ENCODE results near the gene PPIG.
"Not testable (repeated sequence)": the region's sequence is repeated elsewhere in the genome, so short reads cannot be mapped to it uniquely, and the experiment has no call there.

Gene PPIG

GRCh38 chr2:169598982-169599381 lies 14.8 kb downstream of the PPIG start:
- H3K9ac ChIP-seq (ENCODE audit: low read length) = no peak overlapping the region
- H3K4me3 ChIP-seq (ENCODE audit: low read length) = no peak overlapping the region
- H3K4me1 ChIP-seq (ENCODE audit: control insufficient read depth, insufficient read depth, low read length) = peaks cover 4% of the 10 kb centered on the region
- no peaks in the 10 kb centered on the region for H3K9me3 ChIP-seq (ENCODE audit: control insufficient read depth, low read length)
- H3K36me3 ChIP-seq (ENCODE audit: control insufficient read depth, insufficient read depth, low read length) = no peaks in the 10 kb centered on the region
- H3K27me3 ChIP-seq (ENCODE audit: control insufficient read depth, insufficient read depth, low read length) = no peaks in the 10 kb centered on the region

GRCh38 chr2:169599568-169599967 lies 15.4 kb downstream of the PPIG start:
- H3K4me1 ChIP-seq (ENCODE audit: control insufficient read depth, insufficient read depth, low read length) = peaks cover 4% of the 10 kb centered on the region

GRCh38 chr2:169609264-169609663 lies 25.1 kb downstream of the PPIG start:
- Histone ChIP-seq H3K27me3 (ENCODE audit: control insufficient read depth, insufficient read depth, low read length) (no peaks in the 10 kb centered on the region), H3K4me3 (ENCODE audit: low read length) (no peak overlapping the region), H3K36me3 (ENCODE audit: control insufficient read depth, insufficient read depth, low read length) (no peaks in the 10 kb centered on the region), H3K4me1 (ENCODE audit: control insufficient read depth, insufficient read depth, low read length) (no peaks in the 10 kb centered on the region), H3K9me3 (ENCODE audit: control insufficient read depth, low read length) (no peaks in the 10 kb centered on the region), H3K9ac (ENCODE audit: low read length) (no peak overlapping the region)

More at GRCh38 chr2:169599568-169599967, 15.4 kb downstream of the PPIG start:
- Histone ChIP-seq H3K27me3 (ENCODE audit: control insufficient read depth, insufficient read depth, low read length) (no peaks in the 10 kb centered on the region), H3K9me3 (ENCODE audit: control insufficient read depth, low read length) (no peaks in the 10 kb centered on the region), H3K4me3 (ENCODE audit: low read length) (no peak overlapping the region), H3K9ac (ENCODE audit: low read length) (no peak overlapping the region), H3K36me3 (ENCODE audit: control insufficient read depth, insufficient read depth, low read length) (no peaks in the 10 kb centered on the region)

GRCh38 chr2:169613876-169614275 lies 29.7 kb downstream of the PPIG start:
- no peaks in the 10 kb centered on the region for H3K9me3 ChIP-seq (ENCODE audit: control insufficient read depth, low read length)
- no peak overlapping the region for H3K4me3 ChIP-seq (ENCODE audit: low read length)
- H3K36me3 ChIP-seq (ENCODE audit: control insufficient read depth, insufficient read depth, low read length) = no peaks in the 10 kb centered on the region
- H3K27me3 ChIP-seq (ENCODE audit: control insufficient read depth, insufficient read depth, low read length) = no peaks in the 10 kb centered on the region
- no peak overlapping the region for H3K9ac ChIP-seq (ENCODE audit: low read length)
- H3K4me1 ChIP-seq (ENCODE audit: control insufficient read depth, insufficient read depth, low read length) = no peaks in the 10 kb centered on the region

- not testable (repeated sequence) for H3K27me3 ChIP-seq (ENCODE audit: control insufficient read depth, insufficient read depth, low read length); H3K4me1 ChIP-seq (ENCODE audit: control insufficient read depth, insufficient read depth, low read length); H3K4me3 ChIP-seq (ENCODE audit: low read length); H3K9me3 ChIP-seq (ENCODE audit: control insufficient read depth, low read length); H3K9ac ChIP-seq (ENCODE audit: low read length); H3K36me3 ChIP-seq (ENCODE audit: control insufficient read depth, insufficient read depth, low read length)
These were observed 31.8 kb downstream of the PPIG start for GRCh38 chr2:169615982-169616381.

- no peaks in the 10 kb centered on the region for H3K4me1 ChIP-seq (ENCODE audit: control insufficient read depth, insufficient read depth, low read length)
- H3K9me3 ChIP-seq (ENCODE audit: control insufficient read depth, low read length) = no peaks in the 10 kb centered on the region
- no peak overlapping the region for H3K9ac ChIP-seq (ENCODE audit: low read length)
- H3K4me3 ChIP-seq (ENCODE audit: low read length) = no peak overlapping the region
- H3K27me3 ChIP-seq (ENCODE audit: control insufficient read depth, insufficient read depth, low read length) = no peaks in the 10 kb centered on the region
- no peaks in the 10 kb centered on the region for H3K36me3 ChIP-seq (ENCODE audit: control insufficient read depth, insufficient read depth, low read length)
These were observed 35.8 kb downstream of the PPIG start for GRCh38 chr2:169619946-169620345.

GRCh38 chr2:169620509-169620908 lies 36.4 kb downstream of the PPIG start:
- H3K9ac ChIP-seq (ENCODE audit: low read length) = no peak overlapping the region
- no peaks in the 10 kb centered on the region for H3K27me3 ChIP-seq (ENCODE audit: control insufficient read depth, insufficient read depth, low read length)
- no peak overlapping the region for H3K4me3 ChIP-seq (ENCODE audit: low read length)
- no peaks in the 10 kb centered on the region for H3K9me3 ChIP-seq (ENCODE audit: control insufficient read depth, low read length)
- H3K36me3 ChIP-seq (ENCODE audit: control insufficient read depth, insufficient read depth, low read length) = no peaks in the 10 kb centered on the region
- H3K4me1 ChIP-seq (ENCODE audit: control insufficient read depth, insufficient read depth, low read length) = no peaks in the 10 kb centered on the region

- Histone ChIP-seq H3K9ac (ENCODE audit: low read length) (no peak overlapping the region), H3K36me3 (ENCODE audit: control insufficient read depth, insufficient read depth, low read length) (no peaks in the 10 kb centered on the region), H3K9me3 (ENCODE audit: control insufficient read depth, low read length) (no peaks in the 10 kb centered on the region), H3K4me3 (ENCODE audit: low read length) (no peak overlapping the region), H3K4me1 (ENCODE audit: control insufficient read depth, insufficient read depth, low read length) (no peaks in the 10 kb centered on the region), H3K27me3 (ENCODE audit: control insufficient read depth, insufficient read depth, low read length) (no peaks in the 10 kb centered on the region)
These were observed 39.1 kb downstream of the PPIG start for GRCh38 chr2:169623235-169623634.

GRCh38 chr2:169625781-169626180 lies 41.6 kb downstream of the PPIG start:
- Histone ChIP-seq H3K4me3 (ENCODE audit: low read length) (no peak overlapping the region), H3K27me3 (ENCODE audit: control insufficient read depth, insufficient read depth, low read length) (no peaks in the 10 kb centered on the region), H3K4me1 (ENCODE audit: control insufficient read depth, insufficient read depth, low read length) (no peaks in the 10 kb centered on the region), H3K36me3 (ENCODE audit: control insufficient read depth, insufficient read depth, low read length) (no peaks in the 10 kb centered on the region), H3K9me3 (ENCODE audit: control insufficient read depth, low read length) (no peaks in the 10 kb centered on the region), H3K9ac (ENCODE audit: low read length) (no peak overlapping the region)

GRCh38 chr2:169636440-169637097 lies 52.4 kb downstream of the PPIG start:
- Histone ChIP-seq H3K4me1 (ENCODE audit: control insufficient read depth, insufficient read depth, low read length) (no peaks in the 10 kb centered on the region), H3K4me3 (ENCODE audit: low read length) (no peak overlapping the region), H3K9me3 (ENCODE audit: control insufficient read depth, low read length) (no peaks in the 10 kb centered on the region), H3K36me3 (ENCODE audit: control insufficient read depth, insufficient read depth, low read length) (peaks cover 7% of the 10 kb centered on the region), H3K9ac (ENCODE audit: low read length) (no peak overlapping the region), H3K27me3 (ENCODE audit: control insufficient read depth, insufficient read depth, low read length) (no peaks in the 10 kb centered on the region)

GRCh38 chr2:169637620-169638019 lies 53.5 kb downstream of the PPIG start:
- no peaks in the 10 kb centered on the region for H3K4me1 ChIP-seq (ENCODE audit: control insufficient read depth, insufficient read depth, low read length)
- no peaks in the 10 kb centered on the region for H3K27me3 ChIP-seq (ENCODE audit: control insufficient read depth, insufficient read depth, low read length)
- H3K9ac ChIP-seq (ENCODE audit: low read length) = no peak overlapping the region
- H3K9me3 ChIP-seq (ENCODE audit: control insufficient read depth, low read length) = no peaks in the 10 kb centered on the region
- H3K36me3 ChIP-seq (ENCODE audit: control insufficient read depth, insufficient read depth, low read length) = peaks cover 5% of the 10 kb centered on the region
- no peak overlapping the region for H3K4me3 ChIP-seq (ENCODE audit: low read length)

GRCh38 chr2:169640104-169640503 lies 56.0 kb downstream of the PPIG start:
- no peak overlapping the region for H3K9ac ChIP-seq (ENCODE audit: low read length)
- H3K4me1 ChIP-seq (ENCODE audit: control insufficient read depth, insufficient read depth, low read length) = no peaks in the 10 kb centered on the region
- H3K27me3 ChIP-seq (ENCODE audit: control insufficient read depth, insufficient read depth, low read length) = no peaks in the 10 kb centered on the region
- H3K36me3 ChIP-seq (ENCODE audit: control insufficient read depth, insufficient read depth, low read length) = no peaks in the 10 kb centered on the region
- no peaks in the 10 kb centered on the region for H3K9me3 ChIP-seq (ENCODE audit: control insufficient read depth, low read length)
- no peak overlapping the region for H3K4me3 ChIP-seq (ENCODE audit: low read length)

- no peak overlapping the region for H3K4me3 ChIP-seq (ENCODE audit: low read length)
- H3K9ac ChIP-seq (ENCODE audit: low read length) = no peak overlapping the region
- no peaks in the 10 kb centered on the region for H3K36me3 ChIP-seq (ENCODE audit: control insufficient read depth, insufficient read depth, low read length)
- no peaks in the 10 kb centered on the region for H3K27me3 ChIP-seq (ENCODE audit: control insufficient read depth, insufficient read depth, low read length)
- H3K4me1 ChIP-seq (ENCODE audit: control insufficient read depth, insufficient read depth, low read length) = no peaks in the 10 kb centered on the region
- no peaks in the 10 kb centered on the region for H3K9me3 ChIP-seq (ENCODE audit: control insufficient read depth, low read length)
These were observed 57.3 kb downstream of the PPIG start for GRCh38 chr2:169641464-169641863.

Data from mucosa of stomach (tissue), 1 donor.